GM18508 (cell line): ENCODE results near the gene EHMT1.

Source experiments
- ATAC-seq: cut with Tn5 transposase; IDR thresholded peaks from one replicate; pipeline ENCODE4 v1.9.1; 2021; ENCODE audit warnings: moderate number of reproducible peaks; ENCODE audit not compliant: insufficient read depth, unreplicated experiment

The EHMT1 gene

GRCh38 chr9:137833721-137834613 is 215.2 kb downstream of the EHMT1 start:
- ATAC-seq = no peak

- no peak for ATAC-seq
Measured at GRCh38 chr9:137834846-137835546, 216.2 kb downstream of the EHMT1 start.

DNA sequence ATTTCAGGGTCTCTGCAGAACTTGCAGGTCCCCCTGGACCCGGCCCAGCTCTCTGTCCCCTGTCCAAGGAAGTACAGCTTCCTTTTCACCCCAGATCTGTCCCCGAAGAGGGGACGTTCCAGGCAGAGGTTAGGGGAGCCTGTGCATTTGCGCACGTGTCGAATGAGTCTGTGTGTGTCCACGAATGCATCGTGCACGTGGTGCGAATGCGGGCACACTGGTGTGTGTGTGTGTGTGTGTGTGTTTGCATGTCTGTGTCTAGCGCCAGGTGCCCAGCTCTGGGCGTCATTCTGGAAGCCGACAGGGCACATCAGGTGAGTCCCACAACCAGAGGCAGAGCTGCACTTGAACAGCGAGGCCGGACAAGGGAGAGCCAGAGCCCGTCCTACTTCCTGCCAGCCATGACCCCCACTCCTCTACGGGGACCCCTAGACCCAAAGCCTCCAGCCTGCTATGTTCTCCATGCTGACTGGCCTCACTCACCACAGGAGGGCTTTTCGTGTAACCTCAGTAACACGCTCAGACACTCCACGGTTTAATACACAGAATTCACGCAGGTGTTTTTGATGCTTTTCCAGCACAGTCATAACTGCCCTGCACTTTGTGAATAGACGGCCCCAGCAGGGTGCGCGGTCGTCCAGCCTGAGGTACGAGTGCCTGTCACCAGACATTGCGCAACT is 217.5 kb downstream of the EHMT1 start:
- no peak for ATAC-seq

- ATAC-seq = no peak
Measured at GRCh38 chr9:137836831-137837241, 218.0 kb downstream of the EHMT1 start.

- no peak for ATAC-seq
Measured at GRCh38 chr9:137837345-137838278, 218.8 kb downstream of the EHMT1 start.

GRCh38 chr9:137838576-137838975 is 219.8 kb downstream of the EHMT1 start:
- ATAC-seq = no peak

DNA sequence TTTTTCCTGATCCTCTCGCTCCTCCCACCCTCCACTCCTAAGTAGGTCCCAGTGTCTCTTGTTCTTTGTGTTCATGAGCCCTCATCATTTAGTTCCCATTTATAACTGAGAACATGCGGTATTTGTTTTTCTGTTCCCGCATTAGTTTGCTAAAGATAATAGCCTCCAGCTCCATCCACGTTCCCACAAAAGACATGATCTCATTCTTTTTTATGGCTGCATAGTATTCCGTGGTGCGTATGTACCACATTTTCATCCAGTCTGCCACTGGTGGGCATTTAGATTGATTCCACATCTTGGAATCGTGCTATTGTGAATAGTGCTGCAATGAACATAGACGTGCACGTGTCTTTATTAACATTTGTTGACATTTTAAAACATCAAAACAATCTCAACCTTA is 224.6 kb downstream of the EHMT1 start:
- ATAC-seq = no peak

DNA sequence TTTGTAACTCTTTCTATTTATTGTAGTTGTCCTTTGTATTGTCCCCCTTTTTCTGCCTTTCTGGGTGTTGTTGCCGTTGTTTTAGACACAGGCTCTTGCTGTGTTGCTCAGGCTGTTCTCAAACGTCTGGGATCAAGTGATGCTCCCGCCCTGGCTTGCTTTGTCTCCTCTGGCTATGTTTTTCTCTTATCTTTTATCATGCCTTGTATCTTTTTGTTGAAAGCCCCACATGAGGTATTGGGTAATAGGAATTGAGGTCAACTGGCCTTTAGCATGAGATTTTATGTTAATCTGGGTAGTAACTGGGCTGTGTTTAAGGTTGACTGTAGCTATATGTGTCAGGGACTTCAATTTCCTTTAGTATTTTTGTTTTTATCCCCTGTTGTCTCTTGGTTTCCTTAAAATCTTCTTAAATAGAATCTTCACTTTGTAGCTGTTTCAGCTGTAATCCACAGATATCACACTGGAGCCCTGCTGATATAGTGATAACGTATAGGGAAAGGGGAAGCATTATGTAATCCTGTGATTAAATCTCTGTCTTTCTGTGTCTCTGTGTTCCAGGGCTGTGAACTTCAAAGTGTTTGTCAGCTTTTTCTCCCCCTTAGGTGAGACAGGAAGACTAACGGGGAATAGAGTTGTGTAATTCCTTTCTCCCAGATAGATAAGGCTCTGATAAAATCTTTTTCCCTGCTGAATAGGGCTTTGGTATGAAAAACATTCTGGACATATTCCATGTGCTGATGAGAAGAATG is 232.9 kb downstream of the EHMT1 start:
- no peak for ATAC-seq

DNA sequence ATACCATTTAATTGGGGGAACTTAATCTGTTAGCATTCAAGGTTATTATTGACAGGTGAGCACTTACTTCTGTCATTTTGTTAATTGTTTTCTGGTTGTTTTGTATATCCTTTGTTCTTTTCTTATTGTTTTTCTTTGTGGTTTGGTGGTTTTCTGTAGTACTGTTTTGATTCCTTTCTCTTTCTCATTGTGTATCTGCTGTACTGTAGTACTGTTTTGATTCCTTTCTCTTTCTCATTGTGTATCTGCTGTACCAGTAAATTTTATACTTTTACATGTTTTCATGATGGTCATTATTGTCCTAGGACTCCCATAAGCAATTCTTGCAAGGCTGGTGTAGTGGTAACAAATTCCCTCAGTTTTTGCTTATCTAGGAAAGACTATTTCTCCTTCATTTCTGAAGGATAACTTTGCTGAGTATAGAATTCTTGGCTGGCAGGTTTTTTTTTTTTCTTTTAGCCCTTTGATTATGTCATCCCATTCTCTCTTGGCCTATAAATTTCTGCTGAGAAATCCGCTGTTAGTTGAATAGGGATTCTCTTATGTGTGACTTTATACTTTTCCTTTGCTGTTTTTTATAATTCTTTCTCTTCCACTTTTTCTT is 234.7 kb downstream of the EHMT1 start:
- ATAC-seq = no peak

DNA sequence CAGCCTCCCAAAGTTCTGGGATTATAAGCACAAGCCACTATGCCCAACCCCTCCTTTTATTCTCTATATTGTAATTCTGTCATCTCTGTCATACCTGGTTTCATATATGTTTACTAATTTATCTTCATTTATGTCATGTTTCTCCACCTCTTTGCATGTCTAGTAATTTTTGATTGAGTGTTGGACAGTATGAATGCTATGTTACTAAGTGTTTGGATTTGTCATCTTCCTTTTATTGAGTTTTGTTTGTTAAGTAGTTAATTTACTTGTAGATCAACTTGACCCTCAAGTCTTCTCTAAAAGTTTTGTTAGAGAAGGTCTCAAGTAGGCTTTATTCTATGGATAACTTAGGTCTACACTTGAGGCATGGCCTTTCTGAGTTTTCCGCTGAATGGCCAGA is 241.6 kb downstream of the EHMT1 start:
- no peak for ATAC-seq

DNA sequence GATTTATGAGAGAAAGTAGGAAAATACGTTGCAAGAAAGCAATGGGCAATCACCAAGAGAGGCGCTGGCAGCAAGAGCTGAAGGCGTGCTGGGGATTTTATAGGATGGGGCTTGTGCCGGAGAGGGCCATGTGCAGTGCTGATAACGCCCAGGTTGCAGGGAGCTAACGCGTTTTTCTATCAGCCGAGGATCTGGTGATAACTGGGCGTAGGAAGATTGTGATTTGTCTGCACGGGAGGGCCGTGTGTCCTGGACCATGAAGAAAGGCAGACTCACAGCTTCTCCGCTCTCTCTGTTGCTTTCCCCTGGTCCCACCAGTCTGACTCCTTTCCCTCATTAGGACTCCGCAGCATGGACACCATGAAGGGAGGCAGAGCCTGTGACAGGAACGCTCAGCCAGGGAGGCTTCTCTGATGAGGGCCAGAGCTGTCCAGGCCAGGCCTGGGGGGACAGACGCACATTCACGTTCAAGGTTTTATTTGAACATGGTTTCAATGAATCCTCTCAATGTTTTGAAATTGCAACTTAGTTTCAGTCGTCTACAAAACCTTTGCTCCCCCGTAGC is 246.9 kb downstream of the EHMT1 start:
- no peak for ATAC-seq

DNA sequence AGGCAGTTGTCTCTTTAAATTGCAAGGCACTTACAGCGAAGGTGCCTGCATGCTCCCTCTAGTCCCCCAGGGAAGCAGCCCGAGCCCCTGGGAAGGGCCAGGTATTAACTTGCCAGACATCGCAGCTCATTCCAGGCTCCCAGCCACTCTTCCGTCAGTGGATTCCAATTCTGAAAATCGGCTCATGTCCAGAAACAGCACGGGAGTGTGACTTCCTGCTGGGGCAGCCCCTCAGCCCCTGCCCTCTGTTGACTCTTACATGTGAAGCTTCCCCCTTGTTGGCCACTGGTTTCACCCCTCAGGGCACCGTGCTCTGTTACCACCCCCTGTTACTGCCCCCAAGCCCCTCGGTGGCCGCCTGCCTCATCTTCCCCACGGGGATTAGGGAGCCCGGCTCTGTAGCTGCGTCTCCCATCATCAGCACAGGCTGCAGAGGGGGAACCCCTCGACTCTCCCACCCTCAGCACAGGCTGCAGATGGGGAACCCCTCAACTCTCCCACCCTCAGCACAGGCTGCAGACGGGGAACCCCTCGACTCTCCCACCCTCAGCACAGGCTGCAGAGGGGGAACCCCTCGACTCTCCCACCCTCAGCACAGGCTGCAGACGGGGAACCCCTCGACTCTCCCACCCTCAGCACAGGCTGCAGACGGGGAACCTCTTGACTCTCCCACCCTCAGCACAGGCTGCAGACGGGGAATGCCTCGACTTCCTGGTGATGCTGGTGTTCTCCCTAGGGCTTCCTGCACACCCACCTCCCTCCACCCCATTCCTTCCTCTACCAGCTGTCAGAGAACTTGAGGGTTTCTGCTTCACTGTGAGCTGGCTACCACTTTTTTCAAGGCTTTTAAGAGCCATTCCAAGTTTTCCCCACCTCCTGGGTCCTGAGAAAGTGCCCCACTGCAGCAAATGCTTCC is 247.7 kb downstream of the EHMT1 start:
- no peak for ATAC-seq

- ATAC-seq = no peak
Measured at GRCh38 chr9:137870432-137870831, 251.6 kb downstream of the EHMT1 start.

DNA sequence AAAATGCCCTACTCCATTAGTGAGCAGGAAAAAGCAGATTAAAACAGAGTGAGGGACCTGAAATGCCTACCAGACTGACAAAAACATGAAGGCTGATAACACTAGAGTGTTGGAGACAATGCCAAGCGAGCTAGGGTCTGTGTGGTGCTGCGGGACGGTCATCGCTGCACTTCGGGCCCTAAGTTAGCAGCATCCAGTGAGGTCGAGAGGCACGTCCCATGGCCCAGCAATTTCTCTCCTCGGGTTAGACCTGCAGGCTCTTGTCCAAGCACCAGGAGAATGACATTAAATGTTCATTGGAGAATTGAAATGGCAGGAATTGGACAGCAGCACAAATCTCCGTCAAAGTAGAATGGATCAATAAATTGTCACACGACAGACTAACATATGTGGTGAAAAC is 253.5 kb downstream of the EHMT1 start:
- no peak for ATAC-seq

GRCh38 chr9:137873408-137873807 is 254.6 kb downstream of the EHMT1 start:
- ATAC-seq = no peak

- ATAC-seq = no peak
Measured at GRCh38 chr9:137873858-137874362, 255.1 kb downstream of the EHMT1 start.

GRCh38 chr9:137875354-137875753 is 256.5 kb downstream of the EHMT1 start:
- no peak for ATAC-seq
